Measurements from ENCODE around the gene CMKLR1. TPM values are rescaled to one million over a fixed set of nuclear protein-coding genes. Genes with fewer than 3 reads are reported as not detected.

The CMKLR1 gene
- total RNA-seq, 4 donors from 2014 or later: 9.7 to 25.4 (median 13.0) TPM

DNA sequence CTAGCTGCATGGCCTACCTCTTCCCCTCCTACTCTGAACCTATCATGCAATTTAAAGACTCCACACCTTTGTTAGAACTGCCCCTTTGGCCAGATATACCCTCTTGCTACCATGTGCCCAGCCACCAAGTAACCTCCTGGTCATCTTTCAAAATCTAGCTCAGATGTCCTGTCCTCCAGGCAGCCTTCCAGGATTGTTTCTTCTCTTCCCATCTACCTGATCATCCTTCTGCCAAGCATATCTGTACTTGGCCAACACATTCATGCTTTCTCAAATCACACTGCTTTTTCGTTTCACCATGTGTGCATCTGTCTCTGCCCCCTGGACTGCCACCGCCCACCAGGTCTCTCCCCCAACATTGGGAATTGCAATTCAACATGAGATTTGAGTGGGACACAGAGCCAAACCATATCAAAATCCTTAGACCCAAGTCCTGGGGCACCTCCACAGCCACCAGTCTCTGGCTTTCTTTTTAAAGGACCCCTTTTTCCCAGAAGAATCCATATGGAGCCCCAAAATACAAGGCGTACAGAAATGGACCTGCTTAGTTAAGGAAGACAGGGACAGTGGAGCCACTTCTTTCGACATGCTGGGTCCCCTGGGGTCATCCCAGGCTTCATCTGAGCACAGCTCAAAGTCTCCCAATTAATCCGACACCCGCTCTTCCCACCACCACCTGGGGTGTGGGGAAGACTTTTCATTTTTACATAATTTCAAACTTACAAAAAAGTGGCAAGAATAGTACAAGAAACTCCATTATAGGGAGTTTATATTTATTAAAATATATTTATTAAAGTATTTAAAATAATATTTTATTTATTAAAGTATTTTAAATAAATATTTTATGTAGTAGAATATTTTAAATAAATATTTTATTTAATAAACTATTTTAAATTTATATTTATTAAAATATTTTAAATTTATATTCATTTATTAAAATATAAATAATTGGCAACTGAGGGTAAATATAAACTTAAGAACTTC lies 7.9 kb upstream of the CMKLR1 start:
- no peaks in the 10 kb centered on the region for H3K27me3 ChIP-seq
- no peak overlapping the region for H3K27ac ChIP-seq
- TF ChIP-seq POLR2AphosphoS5 (IDR thresholded peaks at IDR 0.05): no peak
- no peak for TF ChIP-seq POLR2A (IDR thresholded peaks at IDR 0.05)
- TF ChIP-seq EP300 (IDR thresholded peaks at IDR 0.05): no peak
- TF ChIP-seq, protein P1, sequence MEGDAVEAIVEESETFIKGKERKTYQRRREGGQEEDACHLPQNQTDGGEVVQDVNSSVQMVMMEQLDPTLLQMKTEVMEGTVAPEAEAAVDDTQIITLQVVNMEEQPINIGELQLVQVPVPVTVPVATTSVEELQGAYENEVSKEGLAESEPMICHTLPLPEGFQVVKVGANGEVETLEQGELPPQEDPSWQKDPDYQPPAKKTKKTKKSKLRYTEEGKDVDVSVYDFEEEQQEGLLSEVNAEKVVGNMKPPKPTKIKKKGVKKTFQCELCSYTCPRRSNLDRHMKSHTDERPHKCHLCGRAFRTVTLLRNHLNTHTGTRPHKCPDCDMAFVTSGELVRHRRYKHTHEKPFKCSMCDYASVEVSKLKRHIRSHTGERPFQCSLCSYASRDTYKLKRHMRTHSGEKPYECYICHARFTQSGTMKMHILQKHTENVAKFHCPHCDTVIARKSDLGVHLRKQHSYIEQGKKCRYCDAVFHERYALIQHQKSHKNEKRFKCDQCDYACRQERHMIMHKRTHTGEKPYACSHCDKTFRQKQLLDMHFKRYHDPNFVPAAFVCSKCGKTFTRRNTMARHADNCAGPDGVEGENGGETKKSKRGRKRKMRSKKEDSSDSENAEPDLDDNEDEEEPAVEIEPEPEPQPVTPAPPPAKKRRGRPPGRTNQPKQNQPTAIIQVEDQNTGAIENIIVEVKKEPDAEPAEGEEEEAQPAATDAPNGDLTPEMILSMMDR (IDR thresholded peaks at IDR 0.05): no peak
- no peak overlapping the region for H3K4me3 ChIP-seq
- no peaks in the 10 kb centered on the region for H3K9me3 ChIP-seq
- no peak for ATAC-seq
- H3K4me1 ChIP-seq: peaks cover 0 to 4% (median 0%) of the 10 kb centered on the region in 3 donors
- no peaks in the 10 kb centered on the region for H3K36me3 ChIP-seq
- WGBS, 2 donors (ENCODE audit: low coverage in 1 of 2): 89 to 93% methylated on average over 3 to 6 of the region's 6 CpGs

- Histone ChIP-seq H3K27me3 (no peaks in the 10 kb centered on the region), H3K4me3 (no peak overlapping the region), H3K4me1 (peaks cover 0 to 4% (median 0%) of the 10 kb centered on the region in 3 donors), H3K9me3 (no peaks in the 10 kb centered on the region), H3K27ac (no peak overlapping the region), H3K36me3 (no peaks in the 10 kb centered on the region)
- no peak for ATAC-seq
- no peak for TF ChIP-seq EP300 (IDR thresholded peaks at IDR 0.05)
- TF ChIP-seq, protein P1 (IDR thresholded peaks at IDR 0.05): no peak
- TF ChIP-seq POLR2AphosphoS5 (IDR thresholded peaks at IDR 0.05): no peak
- no peak for TF ChIP-seq POLR2A (IDR thresholded peaks at IDR 0.05)
- WGBS, 2 donors (ENCODE audit: low coverage in 1 of 2): 31 to 36% methylated on average over 3 of the region's 8 CpGs
Measured at GRCh38 chr12:108345716-108346633, 6.9 kb upstream of the CMKLR1 start.

DNA sequence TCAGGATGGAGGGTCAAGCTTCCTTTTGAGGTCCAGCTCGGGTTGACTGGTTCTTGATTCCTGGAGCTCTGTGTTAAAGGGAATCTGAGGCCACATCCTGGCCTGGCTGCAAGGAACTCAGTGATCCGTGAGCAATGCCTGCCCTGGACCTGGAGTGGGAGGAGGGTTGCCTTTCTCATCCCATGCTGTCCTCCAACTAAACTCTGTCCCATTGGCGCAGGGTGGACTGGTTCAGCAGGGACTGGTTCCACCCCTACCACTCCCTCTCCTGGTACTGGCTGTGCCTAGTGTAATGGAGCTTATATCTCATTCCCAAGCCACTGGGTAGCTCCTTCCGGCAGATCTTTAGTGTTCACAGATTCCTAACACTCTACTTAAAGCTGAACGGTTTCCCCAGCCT lies 3.9 kb upstream of the CMKLR1 start:
- 62 to 100% methylated on average over 1 to 4 of the region's 5 CpGs for WGBS, 2 donors (ENCODE audit: low coverage in 1 of 2)
- TF ChIP-seq POLR2AphosphoS5 (IDR thresholded peaks at IDR 0.05) (no peak), EP300 (IDR thresholded peaks at IDR 0.05) (no peak), POLR2A (IDR thresholded peaks at IDR 0.05) (no peak)
- TF ChIP-seq, protein P1 (IDR thresholded peaks at IDR 0.05): no peak
- Histone ChIP-seq H3K36me3 (no peaks in the 10 kb centered on the region), H3K4me3 (no peak overlapping the region), H3K4me1 (peaks cover 0 to 10% (median 0%) of the 10 kb centered on the region in 3 donors), H3K27me3 (peaks cover 15% of the 10 kb centered on the region), H3K27ac (peak overlapping the region in 1 of 4 donors; percentile 24), H3K9me3 (no peaks in the 10 kb centered on the region)
- no peak for ATAC-seq

GRCh38 chr12:108341854-108342847 lies 3.0 kb upstream of the CMKLR1 start:
- no peak for ATAC-seq
- peak overlapping the region in 1 of 4 donors; percentile 24 for H3K27ac ChIP-seq
- WGBS, 2 donors (ENCODE audit: low coverage in 1 of 2): 59 to 78% methylated on average over 4 to 5 of the region's 8 CpGs

More at GRCh38 chr12:108341854-108342847, 3.0 kb upstream of the CMKLR1 start:
- H3K9me3 ChIP-seq: no peaks in the 10 kb centered on the region
- H3K36me3 ChIP-seq: no peaks in the 10 kb centered on the region
- H3K27me3 ChIP-seq: peaks cover 22% of the 10 kb centered on the region
- TF ChIP-seq EP300 (IDR thresholded peaks at IDR 0.05) (no peak), POLR2A (IDR thresholded peaks at IDR 0.05) (no peak), POLR2AphosphoS5 (IDR thresholded peaks at IDR 0.05) (no peak)
- TF ChIP-seq, protein P1 (IDR thresholded peaks at IDR 0.05): no peak
- no peak overlapping the region for H3K4me3 ChIP-seq
- peaks cover 0 to 10% (median 0%) of the 10 kb centered on the region in 3 donors for H3K4me1 ChIP-seq

All from gastroesophageal sphincter (tissue), 4 donors.